GM12891 (cell line): Measurements from ENCODE around the gene TMEM129.

ENCODE experiments used
- POLR2A ChIP-seq: IDR thresholded peaks from 2 replicates; pipeline ENCODE4 v1.6.1; 2011; ENCODE audit warnings: low read depth, low read length, control low read depth
- POLR2AphosphoS5 ChIP-seq: IDR thresholded peaks from 2 replicates; pipeline ENCODE4 v1.6.1; 2011; ENCODE audit warnings: low read depth, low read length, control low read depth
- TAF1 ChIP-seq: IDR thresholded peaks from 2 replicates; pipeline ENCODE4 v1.6.1; 2011; ENCODE audit warnings: low read depth, low read length, control low read depth

DNA sequence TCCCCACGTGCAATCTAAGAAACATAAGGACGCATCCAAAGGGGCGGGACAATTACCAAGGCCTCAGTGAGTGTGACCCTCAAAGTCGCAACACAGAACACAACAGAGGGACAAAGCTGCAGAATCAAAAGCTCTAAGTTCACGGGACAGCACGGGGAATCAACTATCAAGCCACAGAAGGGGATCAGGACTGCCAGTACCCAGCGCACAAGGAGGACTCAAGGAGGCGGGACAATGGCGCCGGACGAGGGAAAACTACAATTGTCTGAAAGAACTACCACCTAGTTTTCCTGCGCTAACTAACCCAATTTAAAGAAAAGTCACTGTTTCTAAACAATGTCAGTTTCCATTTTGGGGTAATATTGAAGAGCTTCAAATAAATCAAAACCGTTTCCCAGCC lies 38.3 kb downstream of the TMEM129 start:
- TF ChIP-seq POLR2A: no peak
- TF ChIP-seq POLR2AphosphoS5: no peak
- TF ChIP-seq TAF1: no peak
